HCT116 (cell line): Measurements from ENCODE around the gene GRIK4. TPM values are rescaled to one million over a fixed set of nuclear protein-coding genes. Genes with fewer than 3 reads are reported as not detected.
A peak's percentile ranks its signal among the peaks of the same experiment; 100 is the strongest.

Source experiments
- ATAC-seq: fragments of 200-7000 bp; cut with Tn5 transposase; 2 replicates; pipeline ENCODE4 v1.9.1; 2020; ENCODE audit warnings: mild to moderate bottlenecking, moderate library complexity
- BruUV-seq: library from RNA; stranded (reverse); fragments of 400-500 nt; replicated peaks from 2 replicates; lab custom pipeline; 2021; lab: Mats Ljungman, UMichigan
- CTCF ChIA-PET: fragments of 300-600 bp; sonication (Branson Sonifier 250); formaldehyde crosslinking; loops from one replicate; lab custom pipeline; 2021; ENCODE audit warnings: antibody characterized with exemption; lab: Charles Lee
- POLR2A ChIA-PET: fragments of 300-600, 350-600 bp; sonication (Branson Sonifier 250); formaldehyde crosslinking; loops from one replicate; lab custom pipeline; 2021; ENCODE audit warnings: antibody characterized with exemption; lab: Charles Lee
- RAD21 ChIA-PET, 2 experiments: fragments of 300-600 bp; sonication (Branson Sonifier 250); formaldehyde crosslinking; loops; one replicate each; lab custom pipeline; 2023; ENCODE audit warnings: low total read pairs in 2 of 2; ENCODE audit not compliant: uncharacterized antibody in 2 of 2, unreplicated experiment in 2 of 2, low non-redundant PET in 1 of 2; lab: Charles Lee
- DNase-seq: peaks from one replicate; pipeline ENCODE4 v3.0.0-alpha.2; 2010; ENCODE audit warnings: low read depth, low spot score
- H2AFZ ChIP-seq: fragments of 200-600 bp; shearing (Covaris generic), sonication (generic); 2 replicates; pipeline ENCODE4 v1.6.1; 2017; ENCODE audit warnings: low read depth, mixed run types, mixed read lengths, antibody characterized with exemption, low read length; ENCODE audit not compliant: poor library complexity, severe bottlenecking
- H3K27ac ChIP-seq: 2 replicates; pipeline ENCODE4 v1.5.1; 2012; ENCODE audit warnings: low read depth, low read length
- H3K27me3 ChIP-seq: fragments of 200-600 bp; sonication (generic); 2 replicates; pipeline ENCODE4 v1.6.1; 2016; ENCODE audit warnings: mixed run types, low read length, mixed read lengths; ENCODE audit not compliant: insufficient read depth
- H3K36me3 ChIP-seq, 2 experiments: fragments of 200-500 bp in 1 of 2; fragments of 200-600 bp in 1 of 2; sonication (Bioruptor generic) in 1 of 2; sonication (generic) in 1 of 2; 2 replicates each; pipeline versions ENCODE4 v1.5.1 to v1.6.1; 2014 to 2016; ENCODE audit warnings: low read length in 2 of 2, inconsistent platforms in 1 of 2, mixed read lengths in 1 of 2, mixed run types in 1 of 2; ENCODE audit not compliant: insufficient read depth in 2 of 2, control insufficient read depth in 1 of 2
- H3K4me1 ChIP-seq, 2 experiments: fragments of 200-600 bp in 1 of 2; sonication (generic) in 1 of 2; 2 replicates each; pipeline versions ENCODE4 v1.5.1 to v1.6.1; 2012 to 2017; ENCODE audit warnings: low read length in 2 of 2, inconsistent platforms in 1 of 2, mild to moderate bottlenecking in 1 of 2, mixed read lengths in 1 of 2, mixed run types in 1 of 2, moderate library complexity in 1 of 2; ENCODE audit not compliant: insufficient read depth in 2 of 2, control insufficient read depth in 1 of 2
- H3K4me2 ChIP-seq: fragments of 200-600 bp; sonication (generic); 2 replicates; pipeline ENCODE4 v1.6.1; 2017; ENCODE audit warnings: mixed run types, low read length, mixed read lengths
- H3K4me3 ChIP-seq, 2 experiments: fragments of 200-600 bp in 1 of 2; sonication (generic) in 1 of 2; replicated peaks in 1 of 2; 2 replicates each; pipeline ENCODE4 v1.5.1; 2011 to 2016; ENCODE audit warnings: low read length in 2 of 2, control low read depth in 1 of 2, low read depth in 1 of 2, mild to moderate bottlenecking in 1 of 2, mixed read lengths in 1 of 2, mixed run types in 1 of 2
- H3K79me2 ChIP-seq: fragments of 200-600 bp; sonication (generic); 2 replicates; pipeline ENCODE4 v1.6.1; 2017; ENCODE audit warnings: mild to moderate bottlenecking, mixed run types, low read length, moderate library complexity, mixed read lengths; ENCODE audit not compliant: insufficient read depth
- H3K9ac ChIP-seq: fragments of 200-600 bp; sonication (generic); 2 replicates; pipeline ENCODE4 v1.6.1; 2016; ENCODE audit warnings: low read length, mixed read lengths
- H3K9me2 ChIP-seq: fragments of 200-600 bp; sonication (generic), shearing (Covaris generic); 2 replicates; pipeline ENCODE4 v1.6.1; 2017; ENCODE audit warnings: mixed run types, mild to moderate bottlenecking, moderate library complexity; ENCODE audit not compliant: insufficient read depth
- H3K9me3 ChIP-seq, 2 experiments: fragments of 200-500 bp in 1 of 2; fragments of 200-600 bp in 1 of 2; sonication (Bioruptor generic) in 1 of 2; sonication (generic) in 1 of 2; 2 replicates each; pipeline ENCODE4 v1.6.1; 2014 to 2017; ENCODE audit warnings: low read length in 2 of 2, mixed read lengths in 2 of 2, inconsistent platforms in 1 of 2, low read depth in 1 of 2, mild to moderate bottlenecking in 1 of 2, mixed run types in 1 of 2, moderate library complexity in 1 of 2; ENCODE audit not compliant: control insufficient read depth in 1 of 2, insufficient read depth in 1 of 2
- H4K20me1 ChIP-seq: fragments of 200-600 bp; sonication (generic), shearing (Covaris generic); 2 replicates; pipeline ENCODE4 v1.6.1; 2017; ENCODE audit warnings: mixed run types, mild to moderate bottlenecking, moderate library complexity; ENCODE audit not compliant: insufficient read depth
- CBX3 ChIP-seq: IDR thresholded peaks from 2 replicates; pipeline ENCODE4 v1.6.1; 2012; ENCODE audit warnings: low read depth
- CEBPB ChIP-seq: IDR thresholded peaks from 2 replicates; pipeline ENCODE4 v1.6.1; 2012; ENCODE audit warnings: low read depth
- EZH2 ChIP-seq: fragments of 200-600 bp; sonication (generic); IDR thresholded peaks from 2 replicates; pipeline ENCODE4 v1.6.1; 2017; ENCODE audit warnings: antibody characterized with exemption, mixed run types
- EZH2phosphoT487 ChIP-seq: fragments of 200-600 bp; IDR thresholded peaks from 2 replicates; pipeline ENCODE4 v1.6.1; 2018; ENCODE audit warnings: antibody characterized with exemption, borderline replicate concordance
- FOSL1 ChIP-seq: IDR thresholded peaks from 2 replicates; pipeline ENCODE4 v1.6.1; 2012; ENCODE audit warnings: low read depth
- MAX ChIP-seq: IDR thresholded peaks from 2 replicates; pipeline ENCODE4 v1.6.1; 2012
- POLR2A ChIP-seq: IDR thresholded peaks from 2 replicates; pipeline ENCODE4 v1.7.0; 2011; ENCODE audit warnings: borderline replicate concordance; ENCODE audit not compliant: insufficient read depth, insufficient read length; ENCODE audit errors: extremely low read depth
- POLR2AphosphoS5 ChIP-seq: IDR thresholded peaks from 2 replicates; pipeline ENCODE4 v1.6.1; 2011; ENCODE audit warnings: mild to moderate bottlenecking, low read depth, low read length, moderate library complexity
- RAD21 ChIP-seq: IDR thresholded peaks from 2 replicates; pipeline ENCODE4 v1.6.1; 2012; ENCODE audit warnings: low read depth, mild to moderate bottlenecking
- REST ChIP-seq: IDR thresholded peaks from 2 replicates; pipeline ENCODE4 v1.6.1; 2012; ENCODE audit warnings: low read depth
- SIN3A ChIP-seq: IDR thresholded peaks from 2 replicates; pipeline ENCODE4 v1.6.1; 2012; ENCODE audit warnings: low read depth
- SRF ChIP-seq: IDR thresholded peaks from 2 replicates; pipeline ENCODE4 v1.6.1; 2012; ENCODE audit warnings: low read depth
- TCF7L2 ChIP-seq: IDR thresholded peaks from 2 replicates; pipeline ENCODE4 v1.7.0; 2011; ENCODE audit warnings: borderline replicate concordance, inconsistent platforms; ENCODE audit not compliant: insufficient read depth, insufficient read length; ENCODE audit errors: extremely low read depth
- YY1 ChIP-seq: IDR thresholded peaks from 2 replicates; pipeline ENCODE4 v1.6.1; 2011; ENCODE audit warnings: low read length, low read depth, moderate library complexity, mild to moderate bottlenecking; ENCODE audit not compliant: insufficient replicate concordance; ENCODE audit errors: extremely low read depth
- ZNF274 ChIP-seq: fragments of 200-500 bp; sonication (Bioruptor generic); IDR thresholded peaks from 2 replicates; pipeline ENCODE4 v1.6.1; 2014; ENCODE audit warnings: mild to moderate bottlenecking, low read depth, low read length, inconsistent platforms
- intact Hi-C: fragments of 100-400 bp; cut with micrococcal nuclease; formaldehyde crosslinking; loops from 2 replicates; pipeline ENCODE4 v1.10.0; 2022
- total RNA-seq: library from RNA; stranded (reverse); gene quantifications from one replicate; pipeline ENCODE4 v1.2.1, GENCODE V29; 2021; ENCODE audit not compliant: unreplicated experiment
- TF ChIP-seq, protein P1 (sequence below): IDR thresholded peaks from 2 replicates; pipeline ENCODE4 v1.6.1; 2011; ENCODE audit warnings: mild to moderate bottlenecking, low read length, moderate library complexity; ENCODE audit not compliant: insufficient replicate concordance; ENCODE audit errors: extremely low read depth

The GRIK4 gene
- total RNA-seq, 1 experiment from 2014 or later, result 0.52 TPM

GRCh38 chr11:120473503-120473902 lies 38.0 kb upstream of the GRIK4 start:
- Histone ChIP-seq H3K9ac (no peak overlapping the region), H3K36me3 (peaks cover 23% of the 10 kb centered on the region in 2 experiments), H3K27me3 (no peaks in the 10 kb centered on the region), H3K27ac (no peak overlapping the region)
- RAD21 ChIA-PET, result no interaction called here
- CTCF ChIA-PET, result no interaction called here
- intact Hi-C loops, result no loop called here
- POLR2A ChIA-PET, result no interaction called here
- no peak for DNase-seq
- TF ChIP-seq YY1, result no peak
- no peak for TF ChIP-seq EZH2phosphoT487
- no peak for TF ChIP-seq CEBPB
- TF ChIP-seq EZH2, result no peak
- TF ChIP-seq, protein P1, sequence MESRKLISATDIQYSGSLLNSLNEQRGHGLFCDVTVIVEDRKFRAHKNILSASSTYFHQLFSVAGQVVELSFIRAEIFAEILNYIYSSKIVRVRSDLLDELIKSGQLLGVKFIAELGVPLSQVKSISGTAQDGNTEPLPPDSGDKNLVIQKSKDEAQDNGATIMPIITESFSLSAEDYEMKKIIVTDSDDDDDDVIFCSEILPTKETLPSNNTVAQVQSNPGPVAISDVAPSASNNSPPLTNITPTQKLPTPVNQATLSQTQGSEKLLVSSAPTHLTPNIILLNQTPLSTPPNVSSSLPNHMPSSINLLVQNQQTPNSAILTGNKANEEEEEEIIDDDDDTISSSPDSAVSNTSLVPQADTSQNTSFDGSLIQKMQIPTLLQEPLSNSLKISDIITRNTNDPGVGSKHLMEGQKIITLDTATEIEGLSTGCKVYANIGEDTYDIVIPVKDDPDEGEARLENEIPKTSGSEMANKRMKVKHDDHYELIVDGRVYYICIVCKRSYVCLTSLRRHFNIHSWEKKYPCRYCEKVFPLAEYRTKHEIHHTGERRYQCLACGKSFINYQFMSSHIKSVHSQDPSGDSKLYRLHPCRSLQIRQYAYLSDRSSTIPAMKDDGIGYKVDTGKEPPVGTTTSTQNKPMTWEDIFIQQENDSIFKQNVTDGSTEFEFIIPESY, result no peak
- no peak for TF ChIP-seq ZNF274
- no peak for TF ChIP-seq POLR2AphosphoS5
- TF ChIP-seq, all 23 proteins: peak for 0
- Histone ChIP-seq H3K9me3 (no peaks in the 10 kb centered on the region), H4K20me1 (no peaks in the 10 kb centered on the region), H3K4me1 (no peaks in the 10 kb centered on the region), H3K79me2 (no peaks in the 10 kb centered on the region), H3K9me2 (no peaks in the 10 kb centered on the region), H3K4me3 (no peak overlapping the region), H3K4me2 (no peak overlapping the region), H2AFZ (no peak overlapping the region)
- no TSS peak for BruUV-seq
- ATAC-seq, result no peak

DNA sequence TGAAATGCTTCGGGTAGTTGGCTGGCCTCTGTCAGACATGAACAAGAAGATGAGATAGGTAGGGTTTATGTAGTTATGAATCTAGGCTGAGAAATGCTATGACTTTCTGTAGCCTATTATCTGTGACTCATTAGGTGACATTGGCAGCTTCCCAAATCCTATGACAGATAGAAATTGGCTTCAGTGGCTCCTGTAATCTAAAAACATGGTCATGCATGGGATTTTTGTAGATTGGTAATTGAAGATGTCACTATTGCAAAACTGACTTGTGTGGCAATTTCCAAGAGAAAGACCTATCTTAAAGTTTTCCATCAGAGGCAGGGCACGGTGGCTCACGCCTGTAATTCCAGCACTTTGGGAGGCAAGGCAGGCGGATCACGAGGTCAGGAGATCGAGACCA lies 29.4 kb upstream of the GRIK4 start:
- no peaks in the 10 kb centered on the region for H3K79me2 ChIP-seq
- ChIA-PET POLR2A (no interaction called here), RAD21 (no interaction called here), CTCF (no interaction called here)
- intact Hi-C loops, result no loop called here
- peaks cover 30 to 40% of the 10 kb centered on the region in 2 experiments for H3K36me3 ChIP-seq
- peaks cover 5 to 13% of the 10 kb centered on the region in 2 experiments for H3K4me1 ChIP-seq
- ATAC-seq (peak; percentile 63), DNase-seq (peak; percentile 41)
- H3K27ac ChIP-seq, result no peak overlapping the region
- H4K20me1 ChIP-seq, result no peaks in the 10 kb centered on the region
- no peak overlapping the region for H3K9ac ChIP-seq
- no peak overlapping the region for H2AFZ ChIP-seq
- 0 out of 2 replicates have a peak overlapping the region, but pooled peaks have one; percentile 21 for H3K4me2 ChIP-seq
- no peaks in the 10 kb centered on the region for H3K27me3 ChIP-seq
- no TSS peak for BruUV-seq
- no peak overlapping the region for H3K4me3 ChIP-seq
- H3K9me2 ChIP-seq, result no peaks in the 10 kb centered on the region
- no peaks in the 10 kb centered on the region for H3K9me3 ChIP-seq
- no peak for TF ChIP-seq POLR2A
- no peak for TF ChIP-seq REST
- 0 out of 2 replicates have a peak, but pooled peaks have one; percentile 24 for TF ChIP-seq POLR2AphosphoS5
- TF ChIP-seq TCF7L2, result no peak
- TF ChIP-seq CBX3, result 0 out of 2 replicates have a peak, but pooled peaks have one; percentile 40
- no peak for TF ChIP-seq RAD21
- TF ChIP-seq SRF, result no peak
- no peak for TF ChIP-seq YY1
- peak; percentile 51 for TF ChIP-seq FOSL1
- TF ChIP-seq MAX, result no peak
- TF ChIP-seq SIN3A, result no peak
